ENCODE data around the gene SSUH2.
"Not testable (repeated sequence)": the region's sequence is repeated elsewhere in the genome, so short reads cannot be mapped to it uniquely, and the experiment has no call there.

- TF ChIP-seq CTCF (conservative IDR thresholded peaks at IDR 0.05; ENCODE audit: low read depth, low read length); FOS (IDR thresholded peaks at IDR 0.05; ENCODE audit: low read depth, low read length); BHLHE40 (IDR thresholded peaks at IDR 0.05; ENCODE audit: low read depth, low read length); MAFK (IDR thresholded peaks at IDR 0.05; ENCODE audit: low read depth, low read length); POLR2A (IDR thresholded peaks at IDR 0.05; ENCODE audit: low read depth, low read length); RAD21 (IDR thresholded peaks at IDR 0.05; ENCODE audit: low read length); SMC3 (IDR thresholded peaks at IDR 0.05; ENCODE audit: low read depth, low read length); USF2 (IDR thresholded peaks at IDR 0.05; ENCODE audit: low read depth, low read length); MXI1 (IDR thresholded peaks at IDR 0.05; ENCODE audit: borderline replicate concordance, low read depth, low read length); RCOR1 (IDR thresholded peaks at IDR 0.05; ENCODE audit: insufficient replicate concordance, low read length): not testable (repeated sequence)
Observed at GRCh38 chr3:8675591-8675990, 31.0 kb upstream of the SSUH2 start.
